OCI-M2 (cell line): ENCODE measurements around the gene DTD2.
"Not testable (repeated sequence)": the region's sequence is repeated elsewhere in the genome, so short reads cannot be mapped to it uniquely, and the experiment has no call there.

Experiments used
- DNase-seq: peaks from one replicate; lab custom pipeline; 2025; ENCODE audit not compliant: unreplicated experiment; lab: John Stamatoyannopoulos, UW

The DTD2 gene

GRCh38 chr14:31442284-31442683 is 15.0 kb downstream of the DTD2 start:
- DNase-seq: no peak

- DNase-seq: no peak
Measured at GRCh38 chr14:31441273-31442111, 15.8 kb downstream of the DTD2 start.

GRCh38 chr14:31440280-31440679 is 17.0 kb downstream of the DTD2 start:
- DNase-seq: no peak

- DNase-seq: no peak
Measured at GRCh38 chr14:31439561-31439960, 17.7 kb downstream of the DTD2 start.

GRCh38 chr14:31437045-31437691 is 20.1 kb downstream of the DTD2 start:
- DNase-seq: not testable (repeated sequence)

- no peak for DNase-seq
Measured at GRCh38 chr14:31435276-31435675, 22.0 kb downstream of the DTD2 start.

GRCh38 chr14:31430634-31431264 is 26.6 kb downstream of the DTD2 start:
- no peak for DNase-seq

- no peak for DNase-seq
Measured at GRCh38 chr14:31429791-31430190, 27.5 kb downstream of the DTD2 start.

- no peak for DNase-seq
Measured at GRCh38 chr14:31428011-31428410, 29.3 kb downstream of the DTD2 start.

GRCh38 chr14:31426663-31427062 is 30.6 kb downstream of the DTD2 start:
- no peak for DNase-seq

- no peak for DNase-seq
Measured at GRCh38 chr14:31425905-31426304, 31.4 kb downstream of the DTD2 start.

- no peak for DNase-seq
Measured at GRCh38 chr14:31421200-31421599, 36.1 kb downstream of the DTD2 start.

GRCh38 chr14:31420319-31421111 is 36.8 kb downstream of the DTD2 start, which contains the start of gene HEATR5A:
TSS of gene HEATR5A (minus strand) at chr14:31420550. CDS start at chr14:31402975, 17,575 bp downstream.
- DNase-seq: peak; percentile 71

- DNase-seq: no peak
Measured at GRCh38 chr14:31419967-31420318, 37.4 kb downstream of the DTD2 start.

GRCh38 chr14:31419179-31419966 is 37.9 kb downstream of the DTD2 start:
- no peak for DNase-seq

GRCh38 chr14:31418440-31418839 is 38.9 kb downstream of the DTD2 start:
- no peak for DNase-seq

- no peak for DNase-seq
Measured at GRCh38 chr14:31414190-31414833, 43.0 kb downstream of the DTD2 start.

- no peak for DNase-seq
Measured at GRCh38 chr14:31411218-31411727, 46.0 kb downstream of the DTD2 start.

GRCh38 chr14:31410048-31410650 is 47.2 kb downstream of the DTD2 start:
- no peak for DNase-seq
